Natural killer cell (primary cell): Measurements from ENCODE around the gene EGFR. TPM values are rescaled to one million over a fixed set of nuclear protein-coding genes. Genes with fewer than 3 reads are reported as not detected.

Experiments
- ATAC-seq, 3 donors: fragments of 150-1000 bp in 2 of 3; fragments of 200-7000 bp in 1 of 3; cut with Tn5 transposase; 1 replicate in 1 of 3; 2 replicates in 2 of 3; pipeline ENCODE4 v1.10.0; 2021; ENCODE audit warnings: mild to moderate bottlenecking in 2 of 3, moderate library complexity in 2 of 3
- DNase-seq, 2 donors: peaks; one replicate each; pipeline versions ENCODE4 v3.0.0 to v3.0.0-alpha.2; 2013 to 2021; ENCODE audit warnings: mixed read lengths in 1 of 2
- H3K27ac ChIP-seq: one replicate; pipeline ENCODE4 v1.5.1; 2013; ENCODE audit warnings: mild to moderate bottlenecking, low read length
- H3K27me3 ChIP-seq: one replicate; pipeline ENCODE4 v1.6.1; 2013; ENCODE audit warnings: low read length; ENCODE audit not compliant: control insufficient read depth, insufficient read depth
- H3K36me3 ChIP-seq: one replicate; pipeline ENCODE4 v1.6.1; 2013; ENCODE audit warnings: low read length; ENCODE audit not compliant: control insufficient read depth, insufficient read depth
- H3K4me1 ChIP-seq: one replicate; pipeline ENCODE4 v1.6.1; 2013; ENCODE audit warnings: low read length; ENCODE audit not compliant: control insufficient read depth, insufficient read depth
- H3K4me3 ChIP-seq: one replicate; pipeline ENCODE4 v1.5.1; 2013; ENCODE audit warnings: low read length
- H3K9me3 ChIP-seq: one replicate; pipeline ENCODE4 v1.6.1; 2013; ENCODE audit warnings: low read length; ENCODE audit not compliant: control insufficient read depth, insufficient read depth
- H3K27ac Mint-ChIP-seq, 2 donors: one replicate each; pipeline ENCODE4 v1.8.0; 2022; ENCODE audit warnings: mild to moderate bottlenecking in 2 of 2, mixed read lengths in 2 of 2, moderate library complexity in 1 of 2
- H3K27me3 Mint-ChIP-seq, 2 donors: one replicate each; pipeline ENCODE4 v1.8.0; 2022; ENCODE audit warnings: low read depth in 2 of 2, mixed read lengths in 2 of 2
- H3K36me3 Mint-ChIP-seq: one replicate; pipeline ENCODE4 v1.8.0; 2022; ENCODE audit warnings: mixed read lengths
- H3K4me1 Mint-ChIP-seq, 2 donors: one replicate each; pipeline ENCODE4 v1.8.0; 2022; ENCODE audit warnings: mixed read lengths in 2 of 2
- H3K4me3 Mint-ChIP-seq: one replicate; pipeline ENCODE4 v1.8.0; 2022; ENCODE audit warnings: mild to moderate bottlenecking, moderate library complexity, mixed read lengths
- H3K9me3 Mint-ChIP-seq, 2 donors: one replicate each; pipeline ENCODE4 v1.8.0; 2022; ENCODE audit warnings: mixed read lengths in 2 of 2
- CTCF ChIP-seq: fragments of 200-600 bp; IDR thresholded peaks from one replicate; pipeline ENCODE4 v1.8.0; 2022; ENCODE audit warnings: antibody characterized with exemption
- WGBS: methylation state at CpG from one replicate; pipeline ENCODE4 v1.1.7; 2013; ENCODE audit warnings: missing lambda C conversion rate; ENCODE audit not compliant: insufficient coverage; 5-methylcytosine and 5-hydroxymethylcytosine counted together
- intact Hi-C: fragments of 100-400 bp; cut with micrococcal nuclease; formaldehyde crosslinking; loops from one replicate; pipeline ENCODE4 v1.14.2; 2022
- total RNA-seq, 4 donors: library from RNA; stranded (reverse); fragments of 120-200 nt in 1 of 4; gene quantifications; one replicate each; pipeline versions ENCODE4 v1.2.3 to v1.2.4, GENCODE V29; 2013 to 2022

EGFR gene
- total RNA-seq, 3 donors from 2014 or later (not counting 1 experiment from before 2014, with no cell fraction given): not detected

- H3K4me3 ChIP-seq: no peak overlapping the region
- no peak for TF ChIP-seq CTCF
- H3K4me3 Mint-ChIP-seq: no peak overlapping the region
- H3K36me3 ChIP-seq: no peaks in the 10 kb centered on the region
- intact Hi-C loops: no loop called here
- WGBS: 89% methylated on average over 26 of the region's 26 CpGs
- H3K36me3 Mint-ChIP-seq: no peaks in the 10 kb centered on the region
- no peak overlapping the region for H3K27ac ChIP-seq
- H3K9me3 ChIP-seq: no peaks in the 10 kb centered on the region
- H3K4me1 Mint-ChIP-seq: peaks cover 0 to 5% of the 10 kb centered on the region in 2 donors
- H3K27me3 Mint-ChIP-seq: peaks cover 5 to 9% of the 10 kb centered on the region in 2 donors
- H3K27me3 ChIP-seq: no peaks in the 10 kb centered on the region
- ATAC-seq (no peak), DNase-seq (no peak)
- H3K4me1 ChIP-seq: no peaks in the 10 kb centered on the region
- H3K27ac Mint-ChIP-seq: no peak overlapping the region
- no peaks in the 10 kb centered on the region for H3K9me3 Mint-ChIP-seq
Measured at GRCh38 chr7:55053651-55054571, 35.1 kb downstream of the EGFR start.

- no peak for ATAC-seq
- Histone ChIP-seq H3K4me1 (no peaks in the 10 kb centered on the region), H3K4me3 (no peak overlapping the region), H3K27me3 (no peaks in the 10 kb centered on the region), H3K9me3 (no peaks in the 10 kb centered on the region), H3K36me3 (no peaks in the 10 kb centered on the region), H3K27ac (no peak overlapping the region)
- DNase-seq: no peak
- intact Hi-C loops: no loop called here
- WGBS: 84% methylated on average over 9 of the region's 9 CpGs
- no peaks in the 10 kb centered on the region for H3K36me3 Mint-ChIP-seq
- H3K4me3 Mint-ChIP-seq: no peak overlapping the region
- no peak overlapping the region for H3K27ac Mint-ChIP-seq
- TF ChIP-seq CTCF: no peak
- peaks cover 5 to 9% of the 10 kb centered on the region in 2 donors for H3K27me3 Mint-ChIP-seq
- no peaks in the 10 kb centered on the region for H3K9me3 Mint-ChIP-seq
- H3K4me1 Mint-ChIP-seq: peaks cover 0 to 5% of the 10 kb centered on the region in 2 donors
Measured at GRCh38 chr7:55054758-55055157, 35.9 kb downstream of the EGFR start.

GRCh38 chr7:55055479-55055878 lies 36.7 kb downstream of the EGFR start:
- peaks cover 5 to 9% of the 10 kb centered on the region in 2 donors for H3K27me3 Mint-ChIP-seq
- no peak for TF ChIP-seq CTCF
- intact Hi-C loops: no loop called here

More at GRCh38 chr7:55055479-55055878, 36.7 kb downstream of the EGFR start:
- no peaks in the 10 kb centered on the region for H3K9me3 ChIP-seq
- H3K27ac ChIP-seq: no peak overlapping the region
- no peaks in the 10 kb centered on the region for H3K27me3 ChIP-seq
- Mint-ChIP-seq H3K27ac (no peak overlapping the region), H3K36me3 (no peaks in the 10 kb centered on the region), H3K9me3 (no peaks in the 10 kb centered on the region), H3K4me1 (peaks cover 0 to 5% of the 10 kb centered on the region in 2 donors), H3K4me3 (no peak overlapping the region)
- ATAC-seq: no peak
- 62% methylated on average over 7 of the region's 7 CpGs for WGBS
- no peak overlapping the region for H3K4me3 ChIP-seq
- no peaks in the 10 kb centered on the region for H3K36me3 ChIP-seq
- H3K4me1 ChIP-seq: no peaks in the 10 kb centered on the region
- DNase-seq: no peak
